LNCaP clone FGC (cell line): ENCODE measurements around the gene MGST3.
A peak's percentile ranks its signal among the peaks of the same experiment; 100 is the strongest.
"Not testable (repeated sequence)": the region's sequence is repeated elsewhere in the genome, so short reads cannot be mapped to it uniquely, and the experiment has no call there.

Experiments
- DNase-seq: peaks from one replicate; pipeline ENCODE4 v3.0.0-alpha.2; 2011; ENCODE audit warnings: low read depth
- H3K4me3 ChIP-seq: 2 replicates; pipeline ENCODE4 v1.5.1; 2011; ENCODE audit warnings: mild to moderate bottlenecking, low read depth, low read length, control low read depth
- TF ChIP-seq, protein P1 (sequence below): IDR thresholded peaks from 2 replicates; pipeline ENCODE4 v1.5.1; 2012; ENCODE audit warnings: mild to moderate bottlenecking; ENCODE audit not compliant: control insufficient read depth, insufficient read depth; ENCODE audit errors: extremely low read depth

MGST3 gene

DNA sequence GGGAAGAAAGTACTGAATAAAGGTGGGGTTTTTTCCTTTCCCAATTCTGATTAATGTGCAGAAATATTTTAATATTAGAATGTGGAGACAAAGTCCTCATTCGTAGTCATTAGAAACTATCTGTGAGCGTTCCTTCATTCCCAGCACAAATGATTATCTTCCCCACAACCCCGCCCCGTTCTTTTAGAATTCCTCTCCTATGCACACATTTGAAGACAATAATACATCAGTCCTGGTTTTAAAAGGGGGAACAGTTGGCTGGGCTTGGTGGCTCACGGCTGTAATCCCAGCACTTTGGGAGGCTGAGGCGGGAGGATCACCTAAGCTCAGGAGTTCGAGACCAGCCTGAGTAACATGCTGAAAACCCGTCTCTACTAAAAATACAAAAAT is 66.5 kb downstream of the MGST3 start:
- peak overlapping the region; percentile 93 for H3K4me3 ChIP-seq
- TF ChIP-seq, protein P1, sequence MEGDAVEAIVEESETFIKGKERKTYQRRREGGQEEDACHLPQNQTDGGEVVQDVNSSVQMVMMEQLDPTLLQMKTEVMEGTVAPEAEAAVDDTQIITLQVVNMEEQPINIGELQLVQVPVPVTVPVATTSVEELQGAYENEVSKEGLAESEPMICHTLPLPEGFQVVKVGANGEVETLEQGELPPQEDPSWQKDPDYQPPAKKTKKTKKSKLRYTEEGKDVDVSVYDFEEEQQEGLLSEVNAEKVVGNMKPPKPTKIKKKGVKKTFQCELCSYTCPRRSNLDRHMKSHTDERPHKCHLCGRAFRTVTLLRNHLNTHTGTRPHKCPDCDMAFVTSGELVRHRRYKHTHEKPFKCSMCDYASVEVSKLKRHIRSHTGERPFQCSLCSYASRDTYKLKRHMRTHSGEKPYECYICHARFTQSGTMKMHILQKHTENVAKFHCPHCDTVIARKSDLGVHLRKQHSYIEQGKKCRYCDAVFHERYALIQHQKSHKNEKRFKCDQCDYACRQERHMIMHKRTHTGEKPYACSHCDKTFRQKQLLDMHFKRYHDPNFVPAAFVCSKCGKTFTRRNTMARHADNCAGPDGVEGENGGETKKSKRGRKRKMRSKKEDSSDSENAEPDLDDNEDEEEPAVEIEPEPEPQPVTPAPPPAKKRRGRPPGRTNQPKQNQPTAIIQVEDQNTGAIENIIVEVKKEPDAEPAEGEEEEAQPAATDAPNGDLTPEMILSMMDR, result no peak
- DNase-seq, result no peak

DNA sequence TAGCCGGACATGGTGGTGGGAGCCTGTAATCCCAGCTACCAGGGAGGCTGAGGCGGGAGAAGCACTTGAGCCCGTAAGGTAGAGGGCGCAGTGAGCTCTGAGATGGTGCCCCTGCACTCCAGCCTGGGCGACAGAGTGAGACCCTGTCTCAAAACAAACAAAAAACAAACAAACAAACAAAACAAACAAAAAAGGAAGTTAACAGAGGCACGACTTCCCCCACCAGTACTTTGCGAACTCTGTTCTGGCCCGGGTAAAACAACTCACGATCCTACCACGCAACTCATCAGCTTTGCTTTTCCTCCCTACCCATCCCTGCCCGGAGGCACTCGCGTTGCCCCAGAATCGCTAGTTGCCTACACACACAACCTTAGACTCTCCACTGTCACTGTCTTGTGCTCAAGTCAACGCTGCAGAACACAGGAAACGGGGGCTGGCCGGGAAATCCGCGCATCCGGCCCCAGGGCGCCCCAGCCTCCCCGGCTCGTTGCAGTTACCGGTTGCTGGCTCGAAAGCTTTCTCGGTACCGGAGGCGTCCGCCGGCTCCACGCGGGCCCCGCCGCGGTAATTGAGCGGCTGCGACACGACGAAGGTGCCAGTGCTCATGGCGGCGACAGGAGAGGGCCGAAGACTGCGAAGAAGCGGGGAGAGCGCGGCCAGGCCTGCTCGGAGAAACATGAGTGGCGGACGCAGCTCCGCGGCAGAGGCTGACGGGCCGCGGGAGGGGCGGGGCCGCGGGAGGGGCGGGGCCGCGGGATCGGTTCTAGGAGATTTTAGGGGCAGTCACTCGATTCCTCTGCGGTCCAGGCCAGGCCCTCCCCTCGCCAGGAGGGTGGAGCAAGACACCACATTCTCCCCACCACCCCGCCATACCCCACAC is 67.1 kb downstream of the MGST3 start, which contains the start of gene ALDH9A1:
Gene ALDH9A1 (minus strand): TSS at position 682 of the 880 bp plus-strand sequence. CDS start 4 bp downstream, at position 678.
- H3K4me3 ChIP-seq, result peak within 1 kb of the TSS; percentile 93
- TF ChIP-seq, protein P1, result peak; percentile 53
- peak; percentile 33 for DNase-seq

DNA sequence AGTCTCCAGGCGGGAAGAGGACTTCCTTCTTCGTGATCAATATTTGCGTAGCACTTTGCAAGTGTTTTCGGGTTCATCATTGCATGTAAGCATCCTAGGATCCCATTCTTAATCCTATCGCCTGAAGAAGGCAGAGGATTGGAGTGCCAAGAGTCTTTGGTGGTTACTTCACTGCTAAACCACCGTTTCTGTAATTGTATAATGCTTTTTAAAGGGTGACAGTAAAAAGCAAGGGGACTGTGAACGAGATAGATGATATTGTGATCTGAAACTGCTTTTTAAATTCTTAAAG is 67.7 kb downstream of the MGST3 start:
- H3K4me3 ChIP-seq, result peak overlapping the region; percentile 93
- TF ChIP-seq, protein P1, result no peak

DNA sequence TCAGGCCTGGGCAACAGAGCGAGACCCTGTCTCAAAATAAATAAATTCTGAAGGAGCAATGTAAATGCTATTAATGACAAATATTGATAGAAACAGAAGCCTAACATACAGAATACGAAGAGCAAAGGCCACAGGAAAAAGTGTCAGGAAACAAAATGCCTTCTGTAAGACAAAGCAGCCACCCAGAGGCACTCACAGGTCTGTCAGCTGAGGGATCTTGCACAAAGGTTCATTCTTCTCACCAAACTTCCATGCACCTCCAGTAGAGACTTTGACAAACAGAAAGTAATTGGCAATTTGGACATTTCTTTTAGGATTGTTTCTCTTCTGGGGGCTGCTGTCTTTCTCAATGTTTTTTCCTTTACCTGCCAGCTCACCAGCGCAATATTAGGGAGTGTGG is 68.5 kb downstream of the MGST3 start:
- no peak for DNase-seq
- no peak overlapping the region for H3K4me3 ChIP-seq
- TF ChIP-seq, protein P1, result no peak

More for the DNA sequence above, 67.7 kb downstream of the MGST3 start:
- no peak for DNase-seq

DNA sequence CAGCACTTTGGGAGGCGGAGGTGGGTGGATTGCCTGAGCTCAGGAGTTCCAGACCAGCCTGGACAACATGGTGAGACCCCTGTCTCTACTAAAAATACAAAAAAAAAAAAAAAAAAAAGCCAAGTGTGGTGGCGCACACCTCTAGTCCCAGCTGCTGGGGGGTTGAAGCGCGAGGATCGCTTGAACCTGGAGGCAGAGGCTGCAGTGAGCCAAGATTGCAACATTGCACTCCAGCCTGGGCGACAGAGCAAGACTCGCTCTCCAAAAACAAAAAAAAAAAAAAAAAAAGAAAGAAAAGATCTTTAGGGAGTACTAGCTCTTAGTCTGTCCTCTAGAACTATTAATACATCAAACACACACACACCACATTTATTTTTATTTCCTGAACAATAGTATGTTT is 70.9 kb downstream of the MGST3 start:
- not testable (repeated sequence) for H3K4me3 ChIP-seq, DNase-seq

DNA sequence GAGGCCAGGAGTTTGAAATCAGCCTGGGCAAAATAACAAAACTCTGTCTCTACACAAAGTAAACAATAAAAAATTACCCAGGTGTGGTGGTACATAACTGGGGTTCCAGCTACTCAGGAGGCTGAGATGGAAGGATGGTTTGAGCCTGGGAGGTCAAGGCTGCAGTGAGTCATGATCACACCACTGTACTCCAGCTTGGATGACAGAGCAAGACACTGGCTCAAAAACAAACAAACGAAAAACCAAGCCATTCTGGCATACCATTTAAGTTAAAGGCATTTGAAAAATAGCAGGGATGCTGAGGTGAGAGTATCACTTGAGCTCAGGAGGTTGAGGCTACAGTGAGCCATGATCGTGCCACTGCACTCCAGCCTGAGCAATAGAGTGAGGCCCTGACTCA is 72.6 kb downstream of the MGST3 start:
- TF ChIP-seq, protein P1, result no peak
- DNase-seq, result no peak

More for the DNA sequence above, 72.6 kb downstream of the MGST3 start:
- H3K4me3 ChIP-seq, result no peak overlapping the region
